GM18505 (cell line): ENCODE results near the gene SLC16A3.
"Not testable (repeated sequence)": the region's sequence is repeated elsewhere in the genome, so short reads cannot be mapped to it uniquely, and the experiment has no call there.

Source experiments
- ATAC-seq: cut with Tn5 transposase; IDR thresholded peaks from one replicate; pipeline ENCODE4 v1.9.1; 2021; ENCODE audit not compliant: unreplicated experiment
- POLR2A ChIP-seq: IDR thresholded peaks from 4 replicates; pipeline ENCODE4 v1.6.1; 2011; ENCODE audit warnings: borderline replicate concordance; ENCODE audit not compliant: insufficient read depth, insufficient read length; ENCODE audit errors: extremely low read depth

The SLC16A3 gene

DNA sequence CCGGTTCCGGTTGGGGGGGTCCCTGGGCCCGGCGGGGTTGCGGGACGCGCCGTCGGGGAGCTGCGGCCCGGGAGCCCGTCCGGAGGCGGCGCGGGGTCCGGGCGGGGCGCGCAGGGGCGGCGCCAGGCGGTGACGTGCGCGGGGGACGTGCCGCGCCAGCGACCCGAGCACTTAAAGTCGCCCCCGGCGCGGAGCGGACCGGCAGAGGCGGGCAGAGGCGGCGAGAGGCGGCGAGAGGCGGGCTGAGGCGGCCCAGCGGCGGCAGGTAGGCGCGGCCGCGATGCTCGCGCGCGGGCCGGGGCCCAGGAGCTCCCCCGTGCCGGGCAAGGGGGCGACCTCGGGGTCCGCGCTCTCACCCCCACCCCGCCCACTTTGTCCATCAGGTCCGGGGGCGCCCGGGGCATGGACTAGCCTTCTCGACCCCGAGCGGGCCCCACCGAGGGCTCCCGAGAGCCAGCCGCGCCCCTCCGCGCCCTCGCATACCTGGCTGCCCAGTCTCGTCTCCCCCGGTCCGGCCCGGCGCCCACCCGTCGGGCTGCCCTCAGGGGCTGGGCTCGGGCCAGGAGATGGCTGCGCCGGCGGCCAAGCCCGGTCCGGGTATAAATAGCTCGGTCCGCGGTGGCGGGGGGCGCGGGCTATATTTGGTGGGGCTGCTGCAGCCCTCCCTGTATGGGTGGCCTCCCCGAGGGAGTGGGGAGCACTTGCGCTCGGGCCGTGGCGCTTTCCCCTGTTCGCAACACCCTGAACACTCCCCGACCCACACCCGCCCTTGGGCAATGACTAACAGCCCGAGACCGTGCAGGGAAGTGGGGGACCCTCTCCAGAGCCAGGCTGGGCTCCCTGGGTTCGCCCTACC, at the start of gene SLC16A3:
Gene SLC16A3, plus strand, starts transcription at position 201 of the 856 bp plus-strand sequence. CDS start 6,967 bp downstream, outside the sequence.
- peak; percentile 41 for ATAC-seq
- TF ChIP-seq POLR2A, result peak; percentile 94

DNA sequence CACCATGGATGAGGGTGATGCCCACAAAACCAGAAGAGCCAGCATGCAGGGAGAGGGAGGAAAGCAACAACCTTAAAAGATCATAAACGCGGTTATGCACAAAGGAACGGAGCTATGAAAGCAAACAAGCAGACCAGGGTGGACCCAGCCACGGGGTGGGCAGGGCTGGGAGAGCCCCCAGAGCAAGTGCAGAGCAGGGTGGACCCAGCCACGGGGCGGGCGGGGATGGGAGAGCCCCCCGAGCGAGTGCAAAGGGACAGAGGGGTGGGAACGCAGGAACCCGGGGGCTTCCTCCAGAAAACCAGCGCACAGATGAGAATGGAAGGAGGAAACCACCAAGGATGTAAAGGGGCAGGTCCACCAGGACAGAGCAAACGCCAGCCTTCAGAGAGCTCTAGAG, 49.4 kb upstream of the SLC16A3 start:
- no peak for TF ChIP-seq POLR2A
- no peak for ATAC-seq

DNA sequence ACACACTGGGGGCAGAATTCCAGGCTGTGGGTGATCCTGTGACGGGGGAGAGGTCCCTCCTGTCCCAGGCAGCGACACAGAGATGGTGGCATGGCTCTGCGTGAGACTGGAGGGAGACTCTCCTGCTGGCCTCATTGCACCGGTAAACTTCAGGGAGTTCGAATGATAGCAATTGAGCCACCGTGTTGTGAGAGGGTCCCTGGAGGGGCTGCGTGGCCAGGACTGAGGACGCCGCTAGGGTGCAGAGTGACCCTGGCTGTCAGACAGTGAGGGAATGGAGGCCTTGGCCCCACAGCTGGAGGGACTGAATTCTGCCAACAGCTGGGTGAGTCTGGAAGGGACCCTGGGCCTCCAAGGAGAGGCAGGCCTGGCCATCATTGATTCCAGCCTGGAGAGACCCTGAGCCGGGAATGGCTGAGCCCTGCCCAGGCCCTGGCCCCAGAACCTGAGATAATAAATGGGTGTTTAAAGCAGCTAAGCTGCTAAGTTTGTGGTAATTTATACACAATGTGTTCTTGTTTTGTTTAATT, 48.8 kb upstream of the SLC16A3 start:
- TF ChIP-seq POLR2A, result no peak
- no peak for ATAC-seq

DNA sequence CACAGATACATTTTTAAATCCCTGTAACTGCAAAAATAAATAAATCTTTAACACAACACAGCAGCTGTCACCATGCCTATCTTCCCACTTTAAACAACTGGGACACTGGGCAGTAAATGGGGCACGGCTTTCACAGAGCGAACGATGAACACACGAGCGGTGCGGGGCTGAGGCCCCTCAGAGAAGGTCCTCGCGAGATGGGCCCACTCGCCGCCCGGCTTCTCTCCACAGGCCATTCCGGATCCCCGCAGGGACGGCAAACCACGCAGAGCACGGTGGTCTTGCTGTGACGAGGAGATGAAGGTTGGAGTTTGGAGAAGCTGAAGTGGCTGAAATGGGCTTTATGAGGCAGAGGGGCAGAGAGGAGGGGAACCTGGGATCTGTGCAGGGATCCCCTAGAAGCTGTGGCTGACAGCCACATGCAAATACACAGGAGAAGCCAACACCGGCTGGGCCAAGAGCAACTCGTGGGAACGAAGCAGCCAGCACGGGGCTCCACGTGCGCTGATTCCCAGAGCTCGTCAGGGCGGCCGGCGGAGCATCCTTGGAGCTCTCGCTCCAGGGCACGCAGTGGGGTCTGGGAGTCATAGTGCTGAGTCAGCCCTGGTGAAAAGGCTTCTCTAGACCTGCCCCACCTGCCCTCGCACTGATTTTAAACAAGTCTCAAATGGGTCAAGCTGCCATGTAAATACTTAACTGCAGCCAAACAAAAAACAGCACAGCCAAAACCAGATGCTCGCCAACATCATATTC, 47.9 kb upstream of the SLC16A3 start:
- no peak for ATAC-seq

DNA sequence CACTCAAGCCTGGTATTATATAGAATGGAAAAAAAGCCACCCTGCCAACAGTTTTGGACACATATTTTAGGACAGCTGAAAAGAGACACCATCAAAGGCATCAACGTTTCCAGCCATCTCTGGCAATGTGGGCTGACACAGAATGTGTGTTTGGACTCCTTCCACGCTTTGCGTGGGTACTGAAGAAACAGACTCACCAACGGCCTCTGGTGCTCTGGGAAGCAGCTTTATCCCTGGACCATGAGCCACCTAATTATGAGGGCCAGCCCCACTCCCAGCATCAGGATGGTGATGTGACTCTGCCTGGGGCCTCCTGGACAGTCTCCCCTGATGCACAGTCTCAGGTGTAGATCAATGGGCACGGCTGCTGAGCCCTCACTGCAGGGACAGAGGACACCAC, 44.1 kb upstream of the SLC16A3 start:
- no peak for TF ChIP-seq POLR2A
- ATAC-seq, result no peak

More for the DNA sequence above, 47.9 kb upstream of the SLC16A3 start:
- no peak for TF ChIP-seq POLR2A

DNA sequence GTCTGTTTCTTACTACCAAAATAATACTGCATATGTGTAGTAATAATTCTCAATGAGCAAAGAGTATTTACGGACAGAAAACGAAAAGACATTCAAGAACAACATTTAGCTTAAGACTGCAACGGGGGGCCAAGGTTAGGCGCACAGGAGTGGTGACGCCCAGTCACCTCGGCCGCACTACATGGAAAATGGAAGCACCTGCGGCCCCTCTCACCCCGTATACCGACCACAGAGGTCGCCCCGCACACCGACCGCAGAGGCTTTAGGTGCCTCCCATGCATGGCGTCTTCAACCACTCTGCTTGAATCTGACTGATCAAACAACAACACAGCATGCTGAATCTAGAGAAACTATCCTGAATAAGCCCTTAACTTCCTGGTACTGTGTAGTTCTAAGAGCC, 42.6 kb upstream of the SLC16A3 start:
- ATAC-seq, result no peak

DNA sequence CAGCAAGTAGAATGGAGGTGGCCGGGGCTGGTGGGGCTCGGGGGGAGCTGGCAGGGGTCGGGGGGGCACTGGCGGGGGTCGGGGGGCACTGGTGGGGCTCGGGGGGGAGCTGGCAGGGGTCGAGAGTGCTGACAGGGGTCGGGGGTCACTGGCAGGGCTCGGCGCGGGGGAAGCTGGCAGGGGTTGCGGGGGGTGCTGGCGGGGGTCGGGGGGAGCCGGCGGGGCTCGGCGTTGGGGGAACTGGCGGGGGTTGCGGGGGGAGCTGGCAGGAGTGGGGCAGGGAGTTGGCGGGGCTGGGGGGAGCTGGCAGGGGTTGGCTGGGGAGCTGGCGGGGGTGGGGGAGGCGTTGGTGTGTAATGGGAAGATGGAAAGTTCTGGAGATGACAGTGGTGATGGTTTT, 41.3 kb upstream of the SLC16A3 start:
- no peak for TF ChIP-seq POLR2A
- ATAC-seq, result no peak

More for the DNA sequence above, 42.6 kb upstream of the SLC16A3 start:
- no peak for TF ChIP-seq POLR2A

DNA sequence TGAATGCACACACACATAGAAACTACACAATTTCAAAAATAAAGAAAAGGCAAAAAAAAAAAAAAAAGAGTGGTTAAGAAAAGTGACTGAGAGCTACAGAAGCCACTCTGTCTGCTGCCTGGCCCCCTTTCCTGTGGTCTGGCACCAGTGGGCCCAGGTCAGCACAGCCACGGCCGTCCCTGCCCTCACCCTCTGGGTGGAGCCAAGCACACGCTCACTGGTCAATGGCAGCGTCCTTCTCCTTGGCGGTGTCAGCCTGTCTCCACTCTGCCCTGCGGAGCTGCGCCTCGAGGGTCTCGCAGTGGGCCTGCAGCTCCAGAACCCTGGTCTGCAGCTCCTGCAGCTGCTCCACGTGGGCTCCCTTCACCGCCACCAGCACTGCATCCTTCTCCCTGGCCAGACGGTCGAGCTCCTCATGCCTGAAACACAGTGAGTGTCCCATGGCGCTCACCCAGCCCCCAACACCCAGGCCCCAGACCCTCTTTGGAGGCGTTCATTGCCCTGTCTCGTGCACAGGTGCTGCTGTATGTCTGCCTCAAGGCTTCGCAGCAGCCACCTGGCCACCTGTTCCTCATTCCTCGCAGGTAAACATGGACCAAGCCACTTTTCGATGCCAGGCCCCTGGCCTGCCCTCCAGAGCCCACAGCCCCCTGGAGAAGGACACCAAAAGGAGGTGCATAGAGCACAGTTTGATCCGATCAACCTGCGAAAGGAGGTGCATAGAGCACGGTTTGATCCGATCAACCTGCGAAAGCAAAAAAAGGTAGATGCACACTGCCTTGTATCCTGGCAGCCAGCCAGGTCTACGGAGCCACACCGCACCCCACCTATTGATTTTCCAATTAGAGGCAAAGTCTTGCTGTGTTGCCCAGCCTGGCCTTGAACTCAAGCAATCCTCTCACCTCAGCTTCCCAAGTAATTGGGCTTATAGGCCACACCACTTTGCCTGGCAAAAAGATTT, 40.6 kb upstream of the SLC16A3 start:
- TF ChIP-seq POLR2A, result no peak
- no peak for ATAC-seq

DNA sequence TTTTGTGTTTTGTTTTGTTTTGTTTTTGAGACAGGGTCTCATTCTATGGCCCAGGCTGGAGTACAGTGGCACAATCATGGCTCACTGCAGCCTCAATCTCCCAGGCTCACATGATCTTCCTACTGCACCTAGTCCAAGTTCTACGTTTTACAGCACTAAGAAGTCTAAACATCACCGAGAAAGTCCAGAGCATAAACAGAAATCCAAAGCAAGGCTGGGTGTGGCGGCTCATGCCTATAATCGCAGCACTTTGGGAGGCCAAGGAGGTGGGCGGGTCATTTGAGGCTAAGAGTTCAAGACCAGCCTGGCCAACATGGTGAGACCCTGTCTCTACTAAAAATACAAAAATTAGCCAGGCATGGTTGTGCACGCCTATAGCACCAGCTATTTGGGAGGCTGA, 35.8 kb upstream of the SLC16A3 start:
- not testable (repeated sequence) for ATAC-seq

DNA sequence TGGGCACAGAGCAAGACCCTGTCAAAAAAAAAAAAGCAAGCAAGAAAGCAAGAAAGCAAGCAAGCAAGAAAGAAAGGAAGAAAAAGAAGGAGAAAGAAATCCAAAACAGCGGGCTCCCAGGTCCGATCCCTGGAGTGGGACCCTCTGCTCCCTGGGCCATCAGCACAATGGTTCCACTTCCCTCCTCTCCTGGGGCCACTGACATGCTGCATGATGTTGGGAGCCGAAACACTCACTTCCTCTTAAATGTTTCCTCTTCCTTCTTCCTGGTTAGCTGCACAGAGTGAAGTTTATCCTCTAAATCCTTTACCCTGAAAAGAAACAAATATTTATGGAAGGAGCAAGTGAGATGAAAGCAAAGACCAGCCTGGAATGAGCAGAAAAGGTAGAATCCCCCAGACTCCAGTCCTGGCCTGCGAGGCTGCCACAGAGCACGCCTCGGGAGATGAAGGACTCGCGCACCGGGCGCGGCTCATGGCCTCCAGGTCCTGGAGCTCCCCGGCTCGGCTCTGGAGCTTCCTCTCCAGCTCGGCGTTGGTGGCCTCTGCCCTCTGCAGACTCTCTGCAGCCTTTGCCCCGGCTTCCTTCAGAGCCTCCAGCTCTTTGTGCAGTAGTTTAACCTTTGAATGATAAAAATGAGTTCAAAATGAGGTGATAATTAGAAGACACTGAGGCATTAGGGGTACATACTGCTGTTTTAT, 35.2 kb upstream of the SLC16A3 start:
- no peak for ATAC-seq
- no peak for TF ChIP-seq POLR2A

DNA sequence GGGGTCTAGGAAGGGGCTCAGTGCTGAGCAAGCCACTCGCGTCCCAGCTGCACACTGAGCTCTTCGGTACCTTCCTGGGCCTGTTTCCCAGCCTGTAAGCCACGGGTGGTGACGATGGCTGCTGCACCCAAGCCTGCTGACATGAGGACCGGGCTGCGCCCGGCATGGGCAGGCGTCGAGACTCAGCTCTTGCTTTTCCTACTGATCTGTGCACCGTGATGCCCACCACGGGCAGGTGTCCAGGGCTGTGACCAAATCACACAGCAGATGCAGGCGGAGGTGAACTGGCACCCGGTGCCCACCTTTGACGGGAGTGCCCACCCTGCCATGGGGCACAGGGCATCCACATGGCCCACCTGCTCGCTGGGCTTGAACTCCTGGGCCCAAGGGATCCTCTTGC, 34.1 kb upstream of the SLC16A3 start:
- no peak for TF ChIP-seq POLR2A
- ATAC-seq, result no peak
